Activated B cell treated with CpG ODN at 0.5 μM for 24 hours (primary cell): Measurements from ENCODE around the gene GJA10. TPM values are rescaled to one million over a fixed set of nuclear protein-coding genes. Genes with fewer than 3 reads are reported as not detected.
"Not testable (repeated sequence)": the region's sequence is repeated elsewhere in the genome, so short reads cannot be mapped to it uniquely, and the experiment has no call there.

ENCODE experiments used
- ATAC-seq: fragments of 200-7000 bp; cut with Tn5 transposase; one replicate; pipeline ENCODE4 v1.10.0; 2021; ENCODE audit warnings: low read depth, mild to moderate bottlenecking, moderate library complexity
- CTCF ChIA-PET: fragments of 350-600 bp; sonication (Branson Sonifier 250); formaldehyde crosslinking; loops from one replicate; lab custom pipeline; 2021; ENCODE audit warnings: antibody characterized with exemption; lab: Charles Lee
- POLR2A ChIA-PET: fragments of 350-600 bp; sonication (Branson Sonifier 250); formaldehyde crosslinking; loops from one replicate; lab custom pipeline; 2021; ENCODE audit warnings: antibody characterized with exemption; lab: Charles Lee
- DNase-seq: peaks from one replicate; pipeline ENCODE4 v3.0.0; 2022
- H3K27ac Mint-ChIP-seq: one replicate; pipeline ENCODE4 v1.8.0; 2020; ENCODE audit warnings: mixed read lengths
- H3K27me3 Mint-ChIP-seq: one replicate; pipeline ENCODE4 v1.8.0; 2021; ENCODE audit warnings: mixed read lengths
- H3K36me3 Mint-ChIP-seq: one replicate; pipeline ENCODE4 v1.8.0; 2021; ENCODE audit warnings: low read depth, mixed read lengths
- H3K4me1 Mint-ChIP-seq: one replicate; pipeline ENCODE4 v1.8.0; 2021; ENCODE audit warnings: mixed read lengths
- H3K4me3 Mint-ChIP-seq: one replicate; pipeline ENCODE4 v1.8.0; 2020; ENCODE audit warnings: mild to moderate bottlenecking, mixed read lengths
- H3K9me3 Mint-ChIP-seq: one replicate; pipeline ENCODE4 v1.8.0; 2020; ENCODE audit warnings: mixed read lengths
- CTCF ChIP-seq: fragments of 200-600 bp; IDR thresholded peaks from one replicate; pipeline ENCODE4 v1.8.0; 2022; ENCODE audit warnings: antibody characterized with exemption, mild to moderate bottlenecking
- intact Hi-C: fragments of 100-400 bp; cut with micrococcal nuclease; formaldehyde crosslinking; loops from one replicate; pipeline ENCODE4 v1.15.1; 2024
- total RNA-seq: library from RNA; stranded (reverse); gene quantifications from 2 replicates; pipeline ENCODE4 v1.2.3, GENCODE V29; 2022

GJA10 gene
- total RNA-seq, 1 donor from 2014 or later = not detected

- TF ChIP-seq CTCF = no peak
- no peaks in the 10 kb centered on the region for H3K36me3 Mint-ChIP-seq
- intact Hi-C loops = loop anchor here (2.0 kb wide), 1 partner anchor 13 kb away; no protein-coding TSS in a partner anchor
- no peaks in the 10 kb centered on the region for H3K9me3 Mint-ChIP-seq
- DNase-seq (peak; percentile 15), ATAC-seq (no peak)
- CTCF ChIA-PET = no interaction called here
- H3K4me1 Mint-ChIP-seq = peaks cover 11% of the 10 kb centered on the region
- POLR2A ChIA-PET = interaction anchor here (0.7 kb wide), 1 partner anchor 64 kb away, joined by 5 read pairs; no protein-coding TSS in a partner anchor
- H3K27me3 Mint-ChIP-seq = peaks cover 13% of the 10 kb centered on the region
- no peak overlapping the region for H3K27ac Mint-ChIP-seq
- H3K4me3 Mint-ChIP-seq = no peak overlapping the region
These were observed 6.7 kb upstream of the GJA10 start for GRCh38 chr6:89887452-89888137.

DNA sequence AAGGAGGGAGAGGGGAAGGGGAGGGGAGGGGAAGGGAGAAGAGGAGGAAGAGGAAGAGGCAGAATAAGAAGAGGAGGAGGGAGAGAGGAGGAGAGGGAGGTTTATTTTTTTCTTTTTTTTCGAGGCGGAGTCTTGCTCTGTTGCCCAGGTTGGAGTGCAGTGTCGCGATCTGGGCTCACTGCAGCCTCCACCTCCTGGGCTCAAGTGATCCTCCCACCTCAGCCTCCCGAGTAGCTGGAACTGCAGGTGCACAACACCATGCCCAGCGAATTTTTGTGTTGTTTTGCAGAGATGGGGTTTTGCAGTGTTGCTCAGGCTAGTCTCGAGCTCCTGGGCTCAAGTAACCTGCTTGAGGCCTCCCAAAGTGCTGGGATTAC lies 6.1 kb upstream of the GJA10 start:
- POLR2A ChIA-PET = no interaction called here
- no peak for TF ChIP-seq CTCF
- ATAC-seq (no peak), DNase-seq (no peak)
- Mint-ChIP-seq H3K27ac (no peak overlapping the region), H3K4me3 (no peak overlapping the region), H3K27me3 (peaks cover 15% of the 10 kb centered on the region), H3K36me3 (no peaks in the 10 kb centered on the region), H3K4me1 (peaks cover 11% of the 10 kb centered on the region), H3K9me3 (no peaks in the 10 kb centered on the region)
- CTCF ChIA-PET = no interaction called here
- intact Hi-C loops = no loop called here

GRCh38 chr6:89888871-89889270 lies 5.4 kb upstream of the GJA10 start:
- ChIA-PET CTCF (no interaction called here), POLR2A (no interaction called here)
- Mint-ChIP-seq H3K27ac (no peak overlapping the region), H3K4me3 (no peak overlapping the region), H3K36me3 (no peaks in the 10 kb centered on the region), H3K9me3 (no peaks in the 10 kb centered on the region), H3K4me1 (peaks cover 11% of the 10 kb centered on the region), H3K27me3 (peaks cover 22% of the 10 kb centered on the region)
- TF ChIP-seq CTCF = no peak
- DNase-seq (no peak), ATAC-seq (no peak)
- intact Hi-C loops = no loop called here

DNA sequence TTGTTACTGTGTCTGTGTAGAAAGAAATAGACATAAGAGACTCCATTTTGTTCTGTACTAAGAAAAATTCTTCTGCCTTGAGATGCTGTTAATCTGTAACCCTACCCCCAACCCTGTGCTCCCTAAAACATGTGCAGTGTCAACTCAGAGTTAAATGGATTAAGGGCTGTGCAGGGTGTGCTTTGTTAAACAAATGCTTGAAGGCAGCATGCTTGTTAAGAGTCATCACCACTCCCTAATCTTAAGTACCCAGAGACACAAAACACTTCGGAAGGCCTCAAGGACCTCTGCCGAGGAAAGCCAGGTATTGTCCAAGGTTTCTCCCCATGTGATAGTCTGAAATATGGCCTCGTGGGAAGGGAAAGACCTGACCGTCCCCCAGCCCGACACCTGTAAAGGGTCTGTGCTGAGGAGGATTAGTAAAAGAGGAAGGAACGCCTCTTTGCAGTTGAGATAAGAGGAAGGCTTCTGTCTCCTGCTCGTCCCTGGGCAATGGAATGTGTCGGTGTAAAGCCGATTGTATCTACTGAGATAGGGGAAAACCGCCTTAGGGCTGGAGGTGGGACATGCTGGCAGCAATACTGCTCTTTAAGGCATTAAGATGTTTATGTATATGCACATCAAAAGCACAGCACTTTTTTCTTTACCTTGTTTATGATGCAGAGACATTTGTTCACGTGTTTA lies 3.3 kb upstream of the GJA10 start:
- Mint-ChIP-seq H3K27me3 (peaks cover 34% of the 10 kb centered on the region), H3K4me3 (peak overlapping the region; percentile 44), H3K4me1 (peaks cover 11% of the 10 kb centered on the region)
- H3K27ac Mint-ChIP-seq, POLR2A ChIA-PET, DNase-seq, H3K36me3 Mint-ChIP-seq, CTCF ChIA-PET, ATAC-seq, H3K9me3 Mint-ChIP-seq, intact Hi-C loops: not testable (repeated sequence)

DNA sequence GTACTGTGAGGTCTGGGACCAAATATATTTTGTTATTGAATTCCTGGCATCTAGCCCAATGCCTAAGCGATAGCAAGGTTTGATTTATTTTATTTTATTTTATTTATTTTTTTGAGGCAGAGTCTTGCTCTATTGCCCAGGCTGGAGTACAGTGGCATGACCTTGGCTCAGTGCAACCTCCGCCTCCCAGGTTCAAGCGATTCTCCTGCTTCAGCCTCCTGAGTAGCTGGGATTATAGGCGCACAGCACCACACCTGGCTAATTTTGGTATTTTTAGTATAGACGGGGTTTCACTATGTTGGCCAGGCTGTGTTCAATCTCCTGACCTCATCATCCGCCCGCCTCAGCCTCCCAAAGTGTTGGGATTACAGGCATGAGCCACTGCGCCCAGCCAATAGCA lies 1.7 kb upstream of the GJA10 start:
- CTCF ChIA-PET = not testable (repeated sequence)

GRCh38 chr6:89895276-89895874 lies 1.1 kb downstream of the GJA10 start:
- H3K4me3 Mint-ChIP-seq = no peak overlapping the region
- no peak for ATAC-seq
- H3K27me3 Mint-ChIP-seq = peaks cover 42% of the 10 kb centered on the region
- intact Hi-C loops = no loop called here
- peaks cover 11% of the 10 kb centered on the region for H3K4me1 Mint-ChIP-seq
- ChIA-PET POLR2A (no interaction called here), CTCF (no interaction called here)
- H3K27ac Mint-ChIP-seq = no peak overlapping the region
- no peaks in the 10 kb centered on the region for H3K36me3 Mint-ChIP-seq
- no peak for DNase-seq
- no peak for TF ChIP-seq CTCF
- H3K9me3 Mint-ChIP-seq = no peaks in the 10 kb centered on the region

More for the DNA sequence above, 1.7 kb upstream of the GJA10 start:
- H3K27ac Mint-ChIP-seq, H3K9me3 Mint-ChIP-seq, H3K36me3 Mint-ChIP-seq, intact Hi-C loops, ATAC-seq, H3K4me3 Mint-ChIP-seq, POLR2A ChIA-PET, DNase-seq: not testable (repeated sequence)
- H3K4me1 Mint-ChIP-seq = peaks cover 11% of the 10 kb centered on the region
- peaks cover 38% of the 10 kb centered on the region for H3K27me3 Mint-ChIP-seq

- POLR2A ChIA-PET, H3K4me3 Mint-ChIP-seq, intact Hi-C loops, H3K4me1 Mint-ChIP-seq, DNase-seq, ATAC-seq, CTCF ChIA-PET, H3K9me3 Mint-ChIP-seq, H3K36me3 Mint-ChIP-seq, H3K27ac Mint-ChIP-seq: not testable (repeated sequence)
- peaks cover 22% of the 10 kb centered on the region for H3K27me3 Mint-ChIP-seq
These were observed 16.0 kb downstream of the GJA10 start for GRCh38 chr6:89910001-89910901.
